ENCODE results near the gene YEATS4. TPM values are rescaled to one million over a fixed set of nuclear protein-coding genes. Genes with fewer than 3 reads are reported as not detected.

YEATS4 gene
- total and polyA plus RNA-seq, 2 experiments from 2014 or later = 64.7 to 90.5 TPM

GRCh38 chr12:69337311-69338090 lies 22.0 kb upstream of the YEATS4 start:
- DNase-seq (ENCODE audit: low spot score) (no peak), ATAC-seq (no peak)
- Histone ChIP-seq H2AFZ (peak overlapping the region; percentile 4; the same call in 1 of the 2 replicates), H3K27ac (ENCODE audit: low read depth) (no peak overlapping the region), H3K36me3 (ENCODE audit: insufficient read depth) (no peaks in the 10 kb centered on the region), H3K79me2 (replicated peaks; ENCODE audit: insufficient read depth) (no peaks in the 10 kb centered on the region), H3K27me3 (ENCODE audit: insufficient read depth) (no peaks in the 10 kb centered on the region), H3F3A (replicated peaks; ENCODE audit: low read depth) (no peaks in the 10 kb centered on the region), H3K4me3 (no peak overlapping the region), H3K4me1 (ENCODE audit: insufficient read depth) (no peaks in the 10 kb centered on the region), H3K9me2 (ENCODE audit: insufficient read depth) (no peaks in the 10 kb centered on the region), H3K4me2 (no peak overlapping the region), H4K20me1 (replicated peaks; ENCODE audit: insufficient read depth) (no peaks in the 10 kb centered on the region)
- Mint-ChIP-seq H3K4me1 (peaks cover 19% of the 10 kb centered on the region), H3K27ac (no peak overlapping the region), H3K4me3 (no peak overlapping the region), H3K9me3 (no peaks in the 10 kb centered on the region), H3K27me3 (ENCODE audit: insufficient read depth, low read depth, poor library complexity) (no peaks in the 10 kb centered on the region), H3K36me3 (ENCODE audit: low read depth) (no peaks in the 10 kb centered on the region)
- TF ChIP-seq CREB1 (CRISPR knock-in tag; IDR thresholded peaks at IDR 0.05; ENCODE audit: low read depth) (no peak), ZNF462 (CRISPR knock-in tag; IDR thresholded peaks at IDR 0.05) (no peak), EZH2phosphoT487 (IDR thresholded peaks at IDR 0.05; ENCODE audit: unreplicated experiment) (no peak), STAT1 (IDR thresholded peaks at IDR 0.05; ENCODE audit: unreplicated experiment) (no peak), EZH2 (IDR thresholded peaks at IDR 0.05; ENCODE audit: low read depth, unreplicated experiment) (no peak), ZNF114 (CRISPR knock-in tag; IDR thresholded peaks at IDR 0.05) (no peak), ETS1 (IDR thresholded peaks at IDR 0.05) (no peak), POLR2AphosphoS5 (IDR thresholded peaks at IDR 0.05; ENCODE audit: low read depth) (no peak), NANOG (IDR thresholded peaks at IDR 0.05; ENCODE audit: borderline replicate concordance) (no peak), ZNF331 (CRISPR knock-in tag; IDR thresholded peaks at IDR 0.05; ENCODE audit: low read depth) (no peak), JUNB (IDR thresholded peaks at IDR 0.05; ENCODE audit: unreplicated experiment) (no peak)
- TF ChIP-seq, protein P1, sequence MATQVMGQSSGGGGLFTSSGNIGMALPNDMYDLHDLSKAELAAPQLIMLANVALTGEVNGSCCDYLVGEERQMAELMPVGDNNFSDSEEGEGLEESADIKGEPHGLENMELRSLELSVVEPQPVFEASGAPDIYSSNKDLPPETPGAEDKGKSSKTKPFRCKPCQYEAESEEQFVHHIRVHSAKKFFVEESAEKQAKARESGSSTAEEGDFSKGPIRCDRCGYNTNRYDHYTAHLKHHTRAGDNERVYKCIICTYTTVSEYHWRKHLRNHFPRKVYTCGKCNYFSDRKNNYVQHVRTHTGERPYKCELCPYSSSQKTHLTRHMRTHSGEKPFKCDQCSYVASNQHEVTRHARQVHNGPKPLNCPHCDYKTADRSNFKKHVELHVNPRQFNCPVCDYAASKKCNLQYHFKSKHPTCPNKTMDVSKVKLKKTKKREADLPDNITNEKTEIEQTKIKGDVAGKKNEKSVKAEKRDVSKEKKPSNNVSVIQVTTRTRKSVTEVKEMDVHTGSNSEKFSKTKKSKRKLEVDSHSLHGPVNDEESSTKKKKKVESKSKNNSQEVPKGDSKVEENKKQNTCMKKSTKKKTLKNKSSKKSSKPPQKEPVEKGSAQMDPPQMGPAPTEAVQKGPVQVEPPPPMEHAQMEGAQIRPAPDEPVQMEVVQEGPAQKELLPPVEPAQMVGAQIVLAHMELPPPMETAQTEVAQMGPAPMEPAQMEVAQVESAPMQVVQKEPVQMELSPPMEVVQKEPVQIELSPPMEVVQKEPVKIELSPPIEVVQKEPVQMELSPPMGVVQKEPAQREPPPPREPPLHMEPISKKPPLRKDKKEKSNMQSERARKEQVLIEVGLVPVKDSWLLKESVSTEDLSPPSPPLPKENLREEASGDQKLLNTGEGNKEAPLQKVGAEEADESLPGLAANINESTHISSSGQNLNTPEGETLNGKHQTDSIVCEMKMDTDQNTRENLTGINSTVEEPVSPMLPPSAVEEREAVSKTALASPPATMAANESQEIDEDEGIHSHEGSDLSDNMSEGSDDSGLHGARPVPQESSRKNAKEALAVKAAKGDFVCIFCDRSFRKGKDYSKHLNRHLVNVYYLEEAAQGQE (IDR thresholded peaks at IDR 0.05; ENCODE audit: unreplicated experiment) = no peak
- TF ChIP-seq, protein P2, sequence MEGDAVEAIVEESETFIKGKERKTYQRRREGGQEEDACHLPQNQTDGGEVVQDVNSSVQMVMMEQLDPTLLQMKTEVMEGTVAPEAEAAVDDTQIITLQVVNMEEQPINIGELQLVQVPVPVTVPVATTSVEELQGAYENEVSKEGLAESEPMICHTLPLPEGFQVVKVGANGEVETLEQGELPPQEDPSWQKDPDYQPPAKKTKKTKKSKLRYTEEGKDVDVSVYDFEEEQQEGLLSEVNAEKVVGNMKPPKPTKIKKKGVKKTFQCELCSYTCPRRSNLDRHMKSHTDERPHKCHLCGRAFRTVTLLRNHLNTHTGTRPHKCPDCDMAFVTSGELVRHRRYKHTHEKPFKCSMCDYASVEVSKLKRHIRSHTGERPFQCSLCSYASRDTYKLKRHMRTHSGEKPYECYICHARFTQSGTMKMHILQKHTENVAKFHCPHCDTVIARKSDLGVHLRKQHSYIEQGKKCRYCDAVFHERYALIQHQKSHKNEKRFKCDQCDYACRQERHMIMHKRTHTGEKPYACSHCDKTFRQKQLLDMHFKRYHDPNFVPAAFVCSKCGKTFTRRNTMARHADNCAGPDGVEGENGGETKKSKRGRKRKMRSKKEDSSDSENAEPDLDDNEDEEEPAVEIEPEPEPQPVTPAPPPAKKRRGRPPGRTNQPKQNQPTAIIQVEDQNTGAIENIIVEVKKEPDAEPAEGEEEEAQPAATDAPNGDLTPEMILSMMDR (conservative IDR thresholded peaks at IDR 0.05; ENCODE audit: low read depth in 2 of 2) = no peak
